ENCODE data around the gene ARHGAP26. TPM values are rescaled to one million over a fixed set of nuclear protein-coding genes. Genes with fewer than 3 reads are reported as not detected.

Gene ARHGAP26
- total RNA-seq, 5 donors from 2014 or later (not counting 1 experiment from before 2014, with no cell fraction given) = 22.8 to 49.3 (median 28.3) TPM

GRCh38 chr5:143044265-143044664 lies 274.1 kb downstream of the ARHGAP26 start:
- H3K4me3 ChIP-seq (ENCODE audit: control insufficient read depth in 1 of 2, extremely low read depth in 1 of 2, low read length in 1 of 2) = no peak overlapping the region
- no peaks in the 10 kb centered on the region for H3K4me1 ChIP-seq (ENCODE audit: control insufficient read depth in 1 of 2, extremely low read depth in 1 of 2, insufficient read depth in 2 of 2, low read length in 2 of 2)
- H3K36me3 ChIP-seq (ENCODE audit: control insufficient read depth in 2 of 2, extremely low read depth in 1 of 2, insufficient read depth in 1 of 2, low read length in 1 of 2) = peaks cover 0 to 25% of the 10 kb centered on the region in 2 donors
- peaks cover 0 to 10% (median 0%) of the 10 kb centered on the region in 3 donors for H3K4me1 Mint-ChIP-seq
- H3K27me3 ChIP-seq (replicated peaks in 1 of 2; ENCODE audit: control insufficient read depth in 2 of 2, extremely low read depth in 1 of 2, insufficient read depth in 2 of 2, low read length in 1 of 2) = no peaks in the 10 kb centered on the region
- no peak overlapping the region for H3K4me3 Mint-ChIP-seq
- CTCF ChIA-PET = interaction anchor here in 1 of 2 donors (1.2 kb wide), 1 partner anchor 10 kb away, joined by 3 read pairs; no protein-coding TSS in a partner anchor
- H3K36me3 Mint-ChIP-seq = peaks cover 60% of the 10 kb centered on the region
- ATAC-seq (replicated peaks in 1 of 4) (no peak), DNase-seq (no peak)
- H3K27ac ChIP-seq (ENCODE audit: low read length) = no peak overlapping the region
- no peaks in the 10 kb centered on the region for H3K27me3 Mint-ChIP-seq
- H3K9me3 ChIP-seq = no peaks in the 10 kb centered on the region
- WGBS (ENCODE audit: insufficient coverage) = 100% methylated on average over 3 of the region's 4 CpGs
- no peak overlapping the region for H3K27ac Mint-ChIP-seq
- no peaks in the 10 kb centered on the region for H3K9me3 Mint-ChIP-seq
- POLR2A ChIA-PET = no interaction called here

- H3K4me1 Mint-ChIP-seq = peaks cover 5 to 18% (median 6%) of the 10 kb centered on the region in 3 donors
- no peaks in the 10 kb centered on the region for H3K9me3 ChIP-seq
- H3K27me3 ChIP-seq (replicated peaks in 1 of 2; ENCODE audit: control insufficient read depth in 2 of 2, extremely low read depth in 1 of 2, insufficient read depth in 2 of 2, low read length in 1 of 2) = no peaks in the 10 kb centered on the region
- no peak overlapping the region for H3K4me3 ChIP-seq (ENCODE audit: control insufficient read depth in 1 of 2, extremely low read depth in 1 of 2, low read length in 1 of 2)
- H3K4me1 ChIP-seq (ENCODE audit: control insufficient read depth in 1 of 2, extremely low read depth in 1 of 2, insufficient read depth in 2 of 2, low read length in 2 of 2) = peaks cover under 1 to 2% of the 10 kb centered on the region in 2 experiments
- H3K4me3 Mint-ChIP-seq = no peak overlapping the region
- no peak for DNase-seq
- no peak for ATAC-seq (replicated peaks in 1 of 4)
- H3K27ac Mint-ChIP-seq = no peak overlapping the region
- H3K36me3 ChIP-seq (ENCODE audit: control insufficient read depth in 2 of 2, extremely low read depth in 1 of 2, insufficient read depth in 1 of 2, low read length in 1 of 2) = peaks cover 0 to 28% of the 10 kb centered on the region in 2 donors
- no peaks in the 10 kb centered on the region for H3K9me3 Mint-ChIP-seq
- no peak overlapping the region for H3K27ac ChIP-seq (ENCODE audit: low read length)
- POLR2A ChIA-PET = no interaction called here
- CTCF ChIA-PET = interaction anchor here in 1 of 2 donors (1.2 kb wide), 1 partner anchor 10 kb away, joined by 3 read pairs; no protein-coding TSS in a partner anchor
- H3K27me3 Mint-ChIP-seq = no peaks in the 10 kb centered on the region
- 100% methylated on average over 1 of the region's 3 CpGs for WGBS (ENCODE audit: insufficient coverage)
- H3K36me3 Mint-ChIP-seq = peaks cover 54% of the 10 kb centered on the region
These were observed 274.9 kb downstream of the ARHGAP26 start for GRCh38 chr5:143045062-143045461.

- Mint-ChIP-seq H3K27me3 (no peaks in the 10 kb centered on the region), H3K27ac (no peak overlapping the region), H3K9me3 (no peaks in the 10 kb centered on the region), H3K4me3 (no peak overlapping the region), H3K4me1 (peaks cover 10 to 25% (median 11%) of the 10 kb centered on the region in 3 donors), H3K36me3 (peaks cover 53% of the 10 kb centered on the region)
- ChIA-PET CTCF (no interaction called here), POLR2A (no interaction called here)
- Histone ChIP-seq H3K27ac (ENCODE audit: low read length) (no peak overlapping the region), H3K9me3 (no peaks in the 10 kb centered on the region), H3K4me1 (ENCODE audit: control insufficient read depth in 1 of 2, extremely low read depth in 1 of 2, insufficient read depth in 2 of 2, low read length in 2 of 2) (peaks cover 2% of the 10 kb centered on the region in 2 experiments), H3K27me3 (replicated peaks in 1 of 2; ENCODE audit: control insufficient read depth in 2 of 2, extremely low read depth in 1 of 2, insufficient read depth in 2 of 2, low read length in 1 of 2) (no peaks in the 10 kb centered on the region), H3K36me3 (ENCODE audit: control insufficient read depth in 2 of 2, extremely low read depth in 1 of 2, insufficient read depth in 1 of 2, low read length in 1 of 2) (peaks cover 0 to 28% of the 10 kb centered on the region in 2 donors), H3K4me3 (ENCODE audit: control insufficient read depth in 1 of 2, extremely low read depth in 1 of 2, low read length in 1 of 2) (no peak overlapping the region)
- no CpG with 5 or more reads among the region's 1 CpG for WGBS (ENCODE audit: insufficient coverage)
- no peak for ATAC-seq (replicated peaks in 1 of 4)
- DNase-seq = no peak
These were observed 276.1 kb downstream of the ARHGAP26 start for GRCh38 chr5:143046314-143046713.

- Mint-ChIP-seq H3K4me3 (no peak overlapping the region), H3K36me3 (peaks cover 50% of the 10 kb centered on the region), H3K4me1 (peaks cover 11 to 25% (median 12%) of the 10 kb centered on the region in 3 donors), H3K27ac (no peak overlapping the region), H3K9me3 (no peaks in the 10 kb centered on the region), H3K27me3 (no peaks in the 10 kb centered on the region)
- WGBS (ENCODE audit: insufficient coverage) = no CpG with 5 or more reads among the region's 1 CpG
- DNase-seq (no peak), ATAC-seq (replicated peaks in 1 of 4) (no peak)
- H3K9me3 ChIP-seq = no peaks in the 10 kb centered on the region
- H3K36me3 ChIP-seq (ENCODE audit: control insufficient read depth in 2 of 2, extremely low read depth in 1 of 2, insufficient read depth in 1 of 2, low read length in 1 of 2) = peaks cover 0 to 24% of the 10 kb centered on the region in 2 donors
- CTCF ChIA-PET = no interaction called here
- H3K27ac ChIP-seq (ENCODE audit: low read length) = no peak overlapping the region
- POLR2A ChIA-PET = no interaction called here
- peaks cover 2% of the 10 kb centered on the region in 2 experiments for H3K4me1 ChIP-seq (ENCODE audit: control insufficient read depth in 1 of 2, extremely low read depth in 1 of 2, insufficient read depth in 2 of 2, low read length in 2 of 2)
- no peaks in the 10 kb centered on the region for H3K27me3 ChIP-seq (replicated peaks in 1 of 2; ENCODE audit: control insufficient read depth in 2 of 2, extremely low read depth in 1 of 2, insufficient read depth in 2 of 2, low read length in 1 of 2)
- H3K4me3 ChIP-seq (ENCODE audit: control insufficient read depth in 1 of 2, extremely low read depth in 1 of 2, low read length in 1 of 2) = no peak overlapping the region
These were observed 276.9 kb downstream of the ARHGAP26 start for GRCh38 chr5:143047091-143047490.

GRCh38 chr5:143050183-143050582 lies 280.0 kb downstream of the ARHGAP26 start:
- Histone ChIP-seq H3K36me3 (ENCODE audit: control insufficient read depth in 2 of 2, extremely low read depth in 1 of 2, insufficient read depth in 1 of 2, low read length in 1 of 2) (peaks cover 0 to 12% of the 10 kb centered on the region in 2 donors), H3K27me3 (replicated peaks in 1 of 2; ENCODE audit: control insufficient read depth in 2 of 2, extremely low read depth in 1 of 2, insufficient read depth in 2 of 2, low read length in 1 of 2) (no peaks in the 10 kb centered on the region), H3K27ac (ENCODE audit: low read length) (no peak overlapping the region), H3K9me3 (no peaks in the 10 kb centered on the region), H3K4me3 (ENCODE audit: control insufficient read depth in 1 of 2, extremely low read depth in 1 of 2, low read length in 1 of 2) (no peak overlapping the region), H3K4me1 (ENCODE audit: control insufficient read depth in 1 of 2, extremely low read depth in 1 of 2, insufficient read depth in 2 of 2, low read length in 2 of 2) (peaks cover 2% of the 10 kb centered on the region in 2 experiments)
- no peak overlapping the region for H3K4me3 Mint-ChIP-seq
- no peaks in the 10 kb centered on the region for H3K27me3 Mint-ChIP-seq
- CTCF ChIA-PET = interaction anchor here in 1 of 2 donors (0.7 kb wide), 1 partner anchor 375 kb away, joined by 5 read pairs; no protein-coding TSS in a partner anchor
- H3K27ac Mint-ChIP-seq = no peak overlapping the region
- H3K36me3 Mint-ChIP-seq = peaks cover 40% of the 10 kb centered on the region
- WGBS (ENCODE audit: insufficient coverage) = no CpG with 5 or more reads among the region's 4 CpGs
- ATAC-seq (replicated peaks in 1 of 4) (no peak), DNase-seq (no peak)
- POLR2A ChIA-PET = interaction anchor here in 1 of 2 donors (0.7 kb wide), 1 partner anchor 31 kb away, joined by 4 read pairs; no protein-coding TSS in a partner anchor
- H3K9me3 Mint-ChIP-seq = no peaks in the 10 kb centered on the region
- peaks cover 30 to 38% (median 32%) of the 10 kb centered on the region in 3 donors for H3K4me1 Mint-ChIP-seq

GRCh38 chr5:143051244-143052058 lies 281.3 kb downstream of the ARHGAP26 start:
- Mint-ChIP-seq H3K4me1 (peaks cover 35 to 51% (median 44%) of the 10 kb centered on the region in 3 donors), H3K36me3 (peaks cover 49% of the 10 kb centered on the region), H3K9me3 (no peaks in the 10 kb centered on the region), H3K27ac (no peak overlapping the region), H3K27me3 (no peaks in the 10 kb centered on the region), H3K4me3 (no peak overlapping the region)
- ATAC-seq (replicated peaks in 1 of 4) = no peak
- no peak overlapping the region for H3K27ac ChIP-seq (ENCODE audit: low read length)
- POLR2A ChIA-PET = no interaction called here
- no peak for DNase-seq
- 79% methylated on average over 2 of the region's 7 CpGs for WGBS (ENCODE audit: insufficient coverage)
- no peaks in the 10 kb centered on the region for H3K27me3 ChIP-seq (replicated peaks in 1 of 2; ENCODE audit: control insufficient read depth in 2 of 2, extremely low read depth in 1 of 2, insufficient read depth in 2 of 2, low read length in 1 of 2)
- no peaks in the 10 kb centered on the region for H3K9me3 ChIP-seq
- CTCF ChIA-PET = no interaction called here
- H3K36me3 ChIP-seq (ENCODE audit: control insufficient read depth in 2 of 2, extremely low read depth in 1 of 2, insufficient read depth in 1 of 2, low read length in 1 of 2) = peaks cover 0 to 18% of the 10 kb centered on the region in 2 donors
- peaks cover 2% of the 10 kb centered on the region in 2 experiments for H3K4me1 ChIP-seq (ENCODE audit: control insufficient read depth in 1 of 2, extremely low read depth in 1 of 2, insufficient read depth in 2 of 2, low read length in 2 of 2)
- no peak overlapping the region for H3K4me3 ChIP-seq (ENCODE audit: control insufficient read depth in 1 of 2, extremely low read depth in 1 of 2, low read length in 1 of 2)
